Epithelial cell of esophagus (primary cell): Measurements from ENCODE around the gene COL4A4.
A peak's percentile ranks its signal among the peaks of the same experiment; 100 is the strongest.

Experiments used
- DNase-seq: peaks from one replicate; pipeline ENCODE4 v3.0.0; 2010; ENCODE audit warnings: low read depth
- H3K4me3 ChIP-seq: 2 replicates; pipeline ENCODE4 v1.5.1; 2011; ENCODE audit warnings: mild to moderate bottlenecking, low read length, control low read depth
- TF ChIP-seq, protein P1 (sequence below): IDR thresholded peaks from 2 replicates; pipeline ENCODE4 v1.5.1; 2011; ENCODE audit warnings: low read depth, mild to moderate bottlenecking, low read length, control low read depth, inconsistent platforms; ENCODE audit not compliant: insufficient read depth; ENCODE audit errors: missing control alignments

Gene COL4A4

DNA sequence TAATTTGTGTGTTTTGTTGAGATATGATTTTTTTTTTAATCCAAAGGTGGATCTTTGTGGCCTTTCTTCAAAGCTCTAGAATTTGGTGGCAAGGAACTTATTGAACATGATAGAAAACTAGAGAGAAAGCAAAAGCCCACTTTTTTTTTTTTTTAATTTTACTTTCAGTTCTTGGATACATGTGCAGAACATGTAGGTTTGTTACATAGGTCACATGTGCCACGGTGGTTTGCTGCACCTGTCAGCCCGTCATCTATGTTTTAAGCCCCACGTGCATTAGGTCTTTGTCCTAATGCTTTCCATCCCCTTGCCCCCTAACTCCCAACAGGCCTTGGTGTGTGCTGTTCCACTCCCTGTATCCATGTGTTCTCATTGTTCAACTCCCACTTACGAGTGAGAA, 192.2 kb downstream of the COL4A4 start:
- TF ChIP-seq, protein P1, sequence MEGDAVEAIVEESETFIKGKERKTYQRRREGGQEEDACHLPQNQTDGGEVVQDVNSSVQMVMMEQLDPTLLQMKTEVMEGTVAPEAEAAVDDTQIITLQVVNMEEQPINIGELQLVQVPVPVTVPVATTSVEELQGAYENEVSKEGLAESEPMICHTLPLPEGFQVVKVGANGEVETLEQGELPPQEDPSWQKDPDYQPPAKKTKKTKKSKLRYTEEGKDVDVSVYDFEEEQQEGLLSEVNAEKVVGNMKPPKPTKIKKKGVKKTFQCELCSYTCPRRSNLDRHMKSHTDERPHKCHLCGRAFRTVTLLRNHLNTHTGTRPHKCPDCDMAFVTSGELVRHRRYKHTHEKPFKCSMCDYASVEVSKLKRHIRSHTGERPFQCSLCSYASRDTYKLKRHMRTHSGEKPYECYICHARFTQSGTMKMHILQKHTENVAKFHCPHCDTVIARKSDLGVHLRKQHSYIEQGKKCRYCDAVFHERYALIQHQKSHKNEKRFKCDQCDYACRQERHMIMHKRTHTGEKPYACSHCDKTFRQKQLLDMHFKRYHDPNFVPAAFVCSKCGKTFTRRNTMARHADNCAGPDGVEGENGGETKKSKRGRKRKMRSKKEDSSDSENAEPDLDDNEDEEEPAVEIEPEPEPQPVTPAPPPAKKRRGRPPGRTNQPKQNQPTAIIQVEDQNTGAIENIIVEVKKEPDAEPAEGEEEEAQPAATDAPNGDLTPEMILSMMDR: no peak
- H3K4me3 ChIP-seq: no peak overlapping the region
- no peak for DNase-seq

- no peak for DNase-seq
- no peak overlapping the region for H3K4me3 ChIP-seq
- TF ChIP-seq, protein P1: no peak
These were observed 192.9 kb downstream of the COL4A4 start for GRCh38 chr2:226971084-226971483.

DNA sequence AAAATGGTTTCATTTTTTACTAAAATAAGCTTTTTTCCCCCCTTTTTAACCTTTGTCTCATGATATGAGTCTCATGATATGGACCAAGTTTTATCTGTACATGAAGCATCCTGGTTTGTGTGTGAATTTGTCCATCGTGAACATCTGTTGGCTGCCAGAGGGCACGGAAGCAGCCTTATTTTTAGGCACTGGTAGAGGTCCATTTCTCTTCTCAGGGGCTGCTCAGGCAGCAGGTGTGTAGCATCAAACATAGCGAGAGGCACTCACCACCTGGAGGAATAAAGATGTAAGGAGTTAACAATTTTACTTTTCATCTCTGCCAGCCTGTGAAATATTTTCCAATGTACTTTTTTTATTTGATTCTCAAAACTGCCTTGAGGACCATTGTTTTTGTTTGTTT, 193.6 kb downstream of the COL4A4 start:
- TF ChIP-seq, protein P1: no peak
- no peak for DNase-seq
- H3K4me3 ChIP-seq: no peak overlapping the region

- TF ChIP-seq, protein P1: no peak
- no peak overlapping the region for H3K4me3 ChIP-seq
- DNase-seq: no peak
These were observed 194.5 kb downstream of the COL4A4 start for GRCh38 chr2:226969417-226970080.

DNA sequence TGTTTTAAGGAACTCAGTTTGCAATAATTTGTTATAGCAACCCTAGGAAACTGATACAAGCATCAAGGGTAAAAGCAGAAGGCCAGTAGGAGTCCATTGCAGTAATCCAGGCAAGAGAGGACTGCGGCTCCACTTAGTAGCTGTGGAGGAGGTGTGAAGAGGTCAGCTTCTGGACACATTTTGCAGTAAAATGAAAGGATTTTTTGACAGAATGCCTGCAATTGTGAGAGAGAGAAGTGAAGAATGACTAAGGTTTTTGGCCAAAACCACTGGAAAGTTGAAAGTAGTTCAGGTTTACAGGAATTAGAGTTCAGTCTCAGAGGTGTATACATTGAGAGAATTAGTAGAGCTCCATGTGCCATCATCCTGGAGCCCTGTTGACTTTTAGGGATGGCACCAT, 198.6 kb downstream of the COL4A4 start:
- H3K4me3 ChIP-seq: no peak overlapping the region
- TF ChIP-seq, protein P1: no peak
- DNase-seq: no peak

GRCh38 chr2:226963528-226963927, 200.5 kb downstream of the COL4A4 start:
- no peak overlapping the region for H3K4me3 ChIP-seq
- TF ChIP-seq, protein P1: no peak
- DNase-seq: peak; percentile 75

DNA sequence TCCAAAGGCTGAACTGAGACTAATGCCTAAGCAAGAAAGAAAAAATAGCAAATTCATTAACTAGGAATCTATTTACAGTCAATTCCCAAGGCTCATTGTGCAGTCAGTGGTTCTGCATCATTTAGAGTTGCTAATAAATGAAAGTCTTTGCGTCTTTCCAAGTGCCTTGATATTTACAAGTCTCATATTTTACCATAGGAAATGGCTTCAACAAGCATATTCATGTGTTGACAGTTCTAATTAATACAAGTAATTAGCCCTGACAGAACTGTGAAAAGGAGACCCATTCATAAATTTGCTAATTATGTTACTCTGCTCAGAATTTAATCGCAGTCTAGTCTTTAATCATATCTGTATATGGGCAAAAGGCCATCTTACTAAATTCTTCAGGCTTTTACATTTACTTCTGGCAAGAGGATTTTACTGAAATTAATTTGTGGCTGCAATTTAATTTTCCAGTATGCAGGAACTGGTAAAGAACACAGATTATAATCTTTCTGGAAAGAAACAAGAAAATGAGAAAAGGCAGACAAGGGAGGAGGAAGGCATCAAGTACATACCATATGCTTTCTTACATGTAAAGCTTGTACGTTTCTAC, 201.7 kb downstream of the COL4A4 start:
- TF ChIP-seq, protein P1: no peak
- no peak for DNase-seq
- no peak overlapping the region for H3K4me3 ChIP-seq
